GM12878 (cell line): ENCODE data around the gene PPP1R27. TPM values are rescaled to one million over a fixed set of nuclear protein-coding genes. Genes with fewer than 3 reads are reported as not detected.

Experiments used
- ATAC-seq: fragments of 200-7000 bp; cut with Tn5 transposase; 3 replicates; pipeline ENCODE4 v1.9.1; 2020; ENCODE audit warnings: mild to moderate bottlenecking, moderate library complexity
- BruUV-seq: library from RNA; stranded (reverse); fragments of 400-500 nt; replicated peaks from 2 replicates; lab custom pipeline; 2021; lab: Mats Ljungman, UMichigan
- CTCF ChIA-PET: fragments of 300-600 bp; sonication (Branson Sonifier 250); formaldehyde crosslinking; extraction: SDS; loops from one replicate; lab custom pipeline; 2021; ENCODE audit warnings: inconsistent platforms; lab: Yijun Ruan, JAX
- POLR2A ChIA-PET: fragments of 350-600 bp; formaldehyde crosslinking; extraction: SDS; loops from one replicate; lab custom pipeline; 2021; ENCODE audit warnings: inconsistent platforms; lab: Charles Lee
- RAD21 ChIA-PET: fragments of 300-600 bp; sonication (Branson Sonifier 250); formaldehyde crosslinking; loops from one replicate; lab custom pipeline; 2023; ENCODE audit warnings: antibody characterized with exemption; ENCODE audit not compliant: unreplicated experiment; lab: Charles Lee
- SMC1A ChIA-PET: fragments of 300-600 bp; sonication (Branson Sonifier 250); formaldehyde crosslinking; loops from one replicate; lab custom pipeline; 2023; ENCODE audit not compliant: unreplicated experiment, uncharacterized antibody; lab: Charles Lee
- DNase-seq: peaks from one replicate; pipeline ENCODE4 v3.0.0-alpha.2; 2011; ENCODE audit warnings: low read depth, low spot score
- FAIRE-seq: peaks from 3 replicates; lab custom pipeline; 2011; peaks lifted over from hg19 to GRCh38; lab: Jason Lieb, UNC
- H2AFZ ChIP-seq: 2 replicates; pipeline ENCODE4 v1.6.0; 2011; ENCODE audit warnings: low read depth, low read length, control low read depth; ENCODE audit not compliant: control insufficient read depth
- H3K27ac ChIP-seq: 2 replicates; pipeline ENCODE4 v1.5.1; 2011; ENCODE audit warnings: control low read depth; ENCODE audit not compliant: control insufficient read depth, insufficient read depth
- H3K27me3 ChIP-seq, 2 experiments: replicated peaks in 1 of 2; 2 replicates each; pipeline versions ENCODE4 v1.6.0 to v1.6.1; 2011; ENCODE audit warnings: low read length in 1 of 2; ENCODE audit not compliant: control insufficient read depth in 2 of 2, insufficient read depth in 2 of 2
- H3K36me3 ChIP-seq, 2 experiments: 2 replicates each; pipeline ENCODE4 v1.5.1; 2011; ENCODE audit warnings: low read length in 1 of 2; ENCODE audit not compliant: control insufficient read depth in 2 of 2, insufficient read depth in 2 of 2
- H3K4me1 ChIP-seq: 2 replicates; pipeline ENCODE4 v1.6.1; 2011; ENCODE audit warnings: mild to moderate bottlenecking, low read length, moderate library complexity, mixed read lengths; ENCODE audit not compliant: control insufficient read depth, insufficient read depth
- H3K4me2 ChIP-seq: 2 replicates; pipeline ENCODE4 v1.6.0; 2011; ENCODE audit warnings: control low read depth; ENCODE audit not compliant: control insufficient read depth, insufficient read depth
- H3K4me3 ChIP-seq: fragments of 200-600 bp; sonication (generic); 2 replicates; pipeline ENCODE4 v1.5.1; 2016
- H3K79me2 ChIP-seq: 2 replicates; pipeline ENCODE4 v1.6.0; 2011; ENCODE audit warnings: low read length; ENCODE audit not compliant: control insufficient read depth, insufficient read depth
- H3K9ac ChIP-seq: 2 replicates; pipeline ENCODE4 v1.8.0; 2011; ENCODE audit warnings: low read length, control low read depth, mixed read lengths; ENCODE audit not compliant: control insufficient read depth, insufficient read depth
- H3K9me3 ChIP-seq: replicated peaks from 3 replicates; pipeline ENCODE4 v1.5.1; 2011; ENCODE audit warnings: mild to moderate bottlenecking, low read length; ENCODE audit not compliant: control insufficient read depth, insufficient read depth
- H4K20me1 ChIP-seq: 2 replicates; pipeline ENCODE4 v1.6.0; 2011; ENCODE audit not compliant: control insufficient read depth, insufficient read depth
- BACH1 ChIP-seq: fragments of 450-650 bp; IDR thresholded peaks from 2 replicates; pipeline ENCODE4 v1.6.1; 2017; ENCODE audit warnings: mild to moderate bottlenecking, borderline replicate concordance
- CBFB ChIP-seq: IDR thresholded peaks from 2 replicates; pipeline ENCODE4 v1.6.1; 2016; ENCODE audit warnings: antibody characterized with exemption, low read depth
- CHD1 ChIP-seq: IDR thresholded peaks from 2 replicates; pipeline ENCODE4 v1.6.1; 2012; ENCODE audit warnings: low read depth, low read length, improper control_type of control experiment
- HCFC1 ChIP-seq: fragments of 150-350 bp; IDR thresholded peaks from 2 replicates; pipeline ENCODE4 v1.6.1; 2014; ENCODE audit warnings: low read length
- JUND ChIP-seq: IDR thresholded peaks from 2 replicates; pipeline ENCODE4 v1.6.1; 2012; ENCODE audit warnings: low read depth, mild to moderate bottlenecking, low read length, improper control_type of control experiment, moderate library complexity
- MEF2A ChIP-seq: IDR thresholded peaks from 2 replicates; pipeline ENCODE4 v1.6.1; 2011; ENCODE audit warnings: low read depth, mild to moderate bottlenecking, low read length, moderate library complexity; ENCODE audit not compliant: insufficient read depth
- PKNOX1 ChIP-seq: fragments of 450-650 bp; IDR thresholded peaks from 2 replicates; pipeline ENCODE4 v1.6.1; 2016; ENCODE audit warnings: mild to moderate bottlenecking
- POLR2AphosphoS5 ChIP-seq: IDR thresholded peaks from 2 replicates; pipeline ENCODE4 v1.6.1; 2011; ENCODE audit warnings: mild to moderate bottlenecking, low read length, inconsistent platforms
- RAD21 ChIP-seq: IDR thresholded peaks from 2 replicates; pipeline ENCODE4 v1.6.1; 2011; ENCODE audit warnings: mild to moderate bottlenecking, low read depth, low read length, moderate library complexity; ENCODE audit not compliant: insufficient read depth
- RAD51 ChIP-seq: fragments of 450-650 bp; IDR thresholded peaks from 2 replicates; pipeline ENCODE4 v1.6.1; 2016; ENCODE audit warnings: moderate library complexity, mild to moderate bottlenecking, inconsistent platforms
- RB1 ChIP-seq: fragments of 450-650 bp; formaldehyde crosslinking; IDR thresholded peaks from 2 replicates; pipeline ENCODE4 v1.6.1; 2017; ENCODE audit warnings: mild to moderate bottlenecking, borderline replicate concordance
- SMARCA5 ChIP-seq: fragments of 450-650 bp; IDR thresholded peaks from 2 replicates; pipeline ENCODE4 v1.6.1; 2017; ENCODE audit warnings: mild to moderate bottlenecking
- TAF1 ChIP-seq: IDR thresholded peaks from 2 replicates; pipeline ENCODE4 v1.6.1; 2011; ENCODE audit warnings: mild to moderate bottlenecking, low read depth, low read length, borderline replicate concordance
- TBL1XR1 ChIP-seq: IDR thresholded peaks from 2 replicates; pipeline ENCODE4 v1.6.1; 2012; ENCODE audit warnings: low read depth, low read length, improper control_type of control experiment
- ZBTB40 ChIP-seq: fragments of 450-650 bp; IDR thresholded peaks from 2 replicates; pipeline ENCODE4 v1.6.1; 2016; ENCODE audit warnings: mild to moderate bottlenecking, moderate library complexity, borderline replicate concordance
- WGBS: methylation state at CpG from one replicate; pipeline ENCODE4 v1.1.6; 2016; ENCODE audit warnings: low lambda C conversion rate; ENCODE audit not compliant: insufficient replicate concordance, insufficient coverage; ENCODE audit errors: missing lambda C conversion rate; 5-methylcytosine and 5-hydroxymethylcytosine counted together
- in situ Hi-C: fragments of 300-500 bp; cut with MboI; formaldehyde crosslinking; loops from 9 replicates; pipeline ENCODE4 v1.14.3; 2018; ENCODE audit warnings: mixed read lengths
- intact Hi-C: fragments of 100-400 bp; cut with micrococcal nuclease; formaldehyde crosslinking; loops from one replicate; pipeline ENCODE4 v1.14.2; 2022; ENCODE audit not compliant: unreplicated experiment
- polyA plus RNA-seq, 11 experiments: library from polyadenylated mRNA; depleted of rRNA in 4 of 11; unstranded in 6 of 11; stranded (reverse) in 5 of 11; fragments of >200 nt; fragmentation: Nextera tagmentation in 4 of 11; fragmentation: Illumina TruSeq in 1 of 11; extraction: Ambion mirVana in 4 of 11; extraction: Trizol in 1 of 11; gene quantifications; 1 replicate in 1 of 11; 2 replicates in 10 of 11; pipeline versions ENCODE4 v1.2.1 to v1.2.3, GENCODE V29; 2011 to 2016; ENCODE audit warnings: inconsistent platforms in 2 of 11, missing spikeins in 2 of 11, low read depth in 1 of 11
- total RNA-seq, 4 experiments: library from RNA; depleted of rRNA in 3 of 4; stranded (reverse); fragments of >200 nt in 3 of 4; fragmentation: Illumina TruSeq in 1 of 4; extraction: Trizol in 1 of 4; gene quantifications; 2 replicates each; pipeline versions ENCODE4 v1.2.1 to v1.2.3, GENCODE V29; 2013 to 2021
- TF ChIP-seq, protein P1 (sequence below): IDR thresholded peaks from 2 replicates; pipeline ENCODE4 v1.6.1; 2012; ENCODE audit warnings: low read length, inconsistent platforms

Gene PPP1R27
- total and polyA plus RNA-seq, 10 of the 15 experiments (the other 5 are each of a cell fraction or from before 2014, with no cell fraction given), result 0.17 to 1.6 (median 0.49) TPM; not detected in 3

DNA sequence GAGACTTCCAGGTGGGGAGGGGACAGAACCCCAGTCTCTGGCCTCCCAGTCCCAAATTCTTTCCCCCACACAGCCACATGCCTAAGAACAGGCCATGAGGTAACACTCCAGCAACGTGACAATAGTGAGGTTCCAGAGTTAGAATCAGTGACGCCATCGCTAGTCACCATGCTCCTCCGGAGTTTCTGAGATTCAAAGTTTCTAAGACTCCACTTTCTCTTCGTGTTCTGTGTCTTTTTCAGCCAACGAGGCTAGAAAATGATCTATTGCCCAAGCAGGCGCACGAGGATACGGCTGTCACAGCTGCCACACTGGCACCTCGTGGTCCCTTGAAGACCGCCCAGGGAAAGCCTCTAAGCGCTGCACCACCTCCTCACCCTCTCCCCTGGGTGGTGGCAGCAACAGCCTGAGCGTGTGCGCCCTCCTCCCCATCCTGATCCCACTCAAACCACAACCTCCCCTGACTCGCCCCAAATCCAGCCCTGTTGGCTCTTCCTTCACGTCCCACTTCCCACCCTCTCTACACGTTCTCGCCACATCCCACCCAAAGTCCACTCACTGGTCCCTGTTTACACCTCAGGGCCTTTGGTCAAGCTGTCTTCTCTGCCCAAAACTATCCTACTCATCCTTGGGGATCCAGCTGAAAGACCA, 2.8 kb downstream of the PPP1R27 start (continued):
- TF ChIP-seq RB1 (no peak), RAD51 (no peak)

DNA sequence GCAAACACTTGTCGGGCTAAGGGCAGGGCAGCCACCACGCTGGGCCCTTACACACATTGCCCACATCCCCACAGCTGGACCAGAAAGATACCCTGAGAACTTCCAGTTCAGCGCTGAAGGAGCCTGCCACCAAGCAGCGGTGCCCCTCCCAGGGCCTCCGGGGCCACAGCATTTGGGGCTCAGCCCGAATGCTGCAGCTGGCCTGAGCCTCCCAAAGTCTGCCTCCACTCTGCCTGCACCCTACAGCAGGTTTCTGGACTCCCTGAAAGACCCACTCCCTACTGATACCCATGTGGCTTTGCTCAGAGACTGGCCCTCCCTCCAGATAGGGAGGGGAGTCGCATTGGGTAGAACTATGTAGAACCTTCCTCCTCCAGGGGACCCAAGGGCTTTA, 3.3 kb downstream of the PPP1R27 start:
- H3K9ac ChIP-seq, result peak overlapping the region; percentile 86; the same call in 1 of the 2 replicates

More for the DNA sequence above, 3.3 kb downstream of the PPP1R27 start:
- RAD21 ChIA-PET, result no interaction called here
- H3K4me1 ChIP-seq, result peaks cover 16% of the 10 kb centered on the region
- FAIRE-seq, result no peak
- H3K79me2 ChIP-seq, result peaks cover 13% of the 10 kb centered on the region
- H3K27ac ChIP-seq, result no peak overlapping the region
- no TSS peak for BruUV-seq
- H3K4me3 ChIP-seq, result peak overlapping the region; percentile 96; the same call in 1 of the 2 replicates
- no peaks in the 10 kb centered on the region for H3K9me3 ChIP-seq
- no peaks in the 10 kb centered on the region for H3K36me3 ChIP-seq
- CTCF ChIA-PET, result interaction anchor here (1.7 kb wide), 1 partner anchor 119 kb away, joined by 3 read pairs; the partner anchor contains the start of gene SLC25A10
- intact Hi-C loops, result no loop called here
- SMC1A ChIA-PET, result no interaction called here
- no peaks in the 10 kb centered on the region for H3K27me3 ChIP-seq
- 73% methylated on average over 7 of the region's 7 CpGs for WGBS
- H3K4me2 ChIP-seq, result peak overlapping the region; percentile 99
- in situ Hi-C loops, result no loop called here
- no peak for DNase-seq
- no peak overlapping the region for H2AFZ ChIP-seq
- peak; percentile 2 for ATAC-seq
- TF ChIP-seq TAF1, result no peak
- TF ChIP-seq CHD1, result no peak
- TF ChIP-seq POLR2AphosphoS5, result no peak
- TF ChIP-seq JUND, result no peak
- no peak for TF ChIP-seq MEF2A
- no peak for TF ChIP-seq BACH1
- no peak for TF ChIP-seq CBFB
- no peak for TF ChIP-seq TBL1XR1
- TF ChIP-seq, protein P1, sequence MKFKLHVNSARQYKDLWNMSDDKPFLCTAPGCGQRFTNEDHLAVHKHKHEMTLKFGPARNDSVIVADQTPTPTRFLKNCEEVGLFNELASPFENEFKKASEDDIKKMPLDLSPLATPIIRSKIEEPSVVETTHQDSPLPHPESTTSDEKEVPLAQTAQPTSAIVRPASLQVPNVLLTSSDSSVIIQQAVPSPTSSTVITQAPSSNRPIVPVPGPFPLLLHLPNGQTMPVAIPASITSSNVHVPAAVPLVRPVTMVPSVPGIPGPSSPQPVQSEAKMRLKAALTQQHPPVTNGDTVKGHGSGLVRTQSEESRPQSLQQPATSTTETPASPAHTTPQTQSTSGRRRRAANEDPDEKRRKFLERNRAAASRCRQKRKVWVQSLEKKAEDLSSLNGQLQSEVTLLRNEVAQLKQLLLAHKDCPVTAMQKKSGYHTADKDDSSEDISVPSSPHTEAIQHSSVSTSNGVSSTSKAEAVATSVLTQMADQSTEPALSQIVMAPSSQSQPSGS, result no peak
- no peak for TF ChIP-seq ZBTB40
- TF ChIP-seq RAD21, result no peak
- TF ChIP-seq SMARCA5, result no peak
- no peak for TF ChIP-seq PKNOX1
- no peak for TF ChIP-seq HCFC1
- POLR2A ChIA-PET, result interaction anchor here (3.0 kb wide), 1 partner anchor 30 kb away, joined by 10 read pairs; the partner anchor contains the start of gene P4HB
- H4K20me1 ChIP-seq, result no peaks in the 10 kb centered on the region
